SH-SY5Y (cell line): ENCODE measurements around the gene COX4I2.

Experiments used
- GATA2 ChIP-seq: IDR thresholded peaks from 2 replicates; pipeline ENCODE4 v1.6.1; 2011; ENCODE audit warnings: mild to moderate bottlenecking, low read depth, low read length
- GATA3 ChIP-seq: IDR thresholded peaks from 2 replicates; pipeline ENCODE4 v1.6.1; 2011; ENCODE audit warnings: low read depth, mild to moderate bottlenecking, low read length, moderate library complexity

- TF ChIP-seq GATA3 (no peak), GATA2 (no peak)
Measured at GRCh38 chr20:31678389-31679356, 41.0 kb downstream of the COX4I2 start.
